Measurements from ENCODE around the gene SLC29A3. TPM values are rescaled to one million over a fixed set of nuclear protein-coding genes. Genes with fewer than 3 reads are reported as not detected.
"Not testable (repeated sequence)": the region's sequence is repeated elsewhere in the genome, so short reads cannot be mapped to it uniquely, and the experiment has no call there.

Gene SLC29A3
- total RNA-seq, 1 experiment from 2014 or later = 4.4 TPM

GRCh38 chr10:71295641-71296040, 23.4 kb upstream of the SLC29A3 start:
- no peak overlapping the region for H3K27ac ChIP-seq (ENCODE audit: low read length)
- ChIA-PET POLR2A (ENCODE audit: unreplicated experiment) (no interaction called here), CTCF (no interaction called here)
- no peaks in the 10 kb centered on the region for H3K36me3 ChIP-seq (ENCODE audit: low read depth, low read length)
- no TSS peak for BruUV-seq (replicated peaks)
- DNase-seq (no peak), ATAC-seq (no peak)
- TF ChIP-seq EZH2phosphoT487 (IDR thresholded peaks at IDR 0.05; ENCODE audit: borderline replicate concordance, low read length) (no peak), EZH2 (IDR thresholded peaks at IDR 0.05; ENCODE audit: low read length, unreplicated experiment) (no peak), CTCF (conservative IDR thresholded peaks at IDR 0.05; ENCODE audit: low read depth, low read length) (no peak)
- intact Hi-C loops (cut with micrococcal nuclease) = no loop called here
- H4K20me1 ChIP-seq (ENCODE audit: low read length) = no peaks in the 10 kb centered on the region
- H3K9me3 ChIP-seq (ENCODE audit: low read length) = no peaks in the 10 kb centered on the region
- H3K9ac ChIP-seq (ENCODE audit: low read length) = no peak overlapping the region
- H3K4me3 ChIP-seq (ENCODE audit: low read length) = no peak overlapping the region
- H3K4me2 ChIP-seq (ENCODE audit: low read length) = no peak overlapping the region
- no peak overlapping the region for H2AFZ ChIP-seq (ENCODE audit: low read length)
- no peaks in the 10 kb centered on the region for H3K9me2 ChIP-seq (replicated peaks; ENCODE audit: low read length)
- no peaks in the 10 kb centered on the region for H3F3A ChIP-seq (ENCODE audit: low read length, unreplicated experiment)
- H3K79me2 ChIP-seq (ENCODE audit: low read length) = no peaks in the 10 kb centered on the region
- H3K4me1 ChIP-seq (ENCODE audit: insufficient read depth, low read length) = no peaks in the 10 kb centered on the region
- H3K27me3 ChIP-seq (ENCODE audit: low read length) = no peaks in the 10 kb centered on the region

- no peak overlapping the region for H3K9ac ChIP-seq (ENCODE audit: low read length)
- no peak overlapping the region for H3K4me3 ChIP-seq (ENCODE audit: low read length)
- TF ChIP-seq EZH2phosphoT487 (IDR thresholded peaks at IDR 0.05; ENCODE audit: borderline replicate concordance, low read length) = no peak
- TF ChIP-seq EZH2 (IDR thresholded peaks at IDR 0.05; ENCODE audit: low read length, unreplicated experiment) = no peak
- no peak for TF ChIP-seq CTCF (conservative IDR thresholded peaks at IDR 0.05; ENCODE audit: low read depth, low read length)
- DNase-seq (no peak), ATAC-seq (no peak)
- POLR2A ChIA-PET (ENCODE audit: unreplicated experiment) = no interaction called here
- no peaks in the 10 kb centered on the region for H3K36me3 ChIP-seq (ENCODE audit: low read depth, low read length)
- H4K20me1 ChIP-seq (ENCODE audit: low read length) = no peaks in the 10 kb centered on the region
- no peaks in the 10 kb centered on the region for H3F3A ChIP-seq (ENCODE audit: low read length, unreplicated experiment)
- H3K79me2 ChIP-seq (ENCODE audit: low read length) = no peaks in the 10 kb centered on the region
- H3K27me3 ChIP-seq (ENCODE audit: low read length) = no peaks in the 10 kb centered on the region
- CTCF ChIA-PET = no interaction called here
- no peaks in the 10 kb centered on the region for H3K9me2 ChIP-seq (replicated peaks; ENCODE audit: low read length)
- BruUV-seq (replicated peaks) = no TSS peak
- H2AFZ ChIP-seq (ENCODE audit: low read length) = no peak overlapping the region
- H3K4me1 ChIP-seq (ENCODE audit: insufficient read depth, low read length) = no peaks in the 10 kb centered on the region
- no peak overlapping the region for H3K4me2 ChIP-seq (ENCODE audit: low read length)
- no peaks in the 10 kb centered on the region for H3K9me3 ChIP-seq (ENCODE audit: low read length)
- intact Hi-C loops (cut with micrococcal nuclease) = no loop called here
- H3K27ac ChIP-seq (ENCODE audit: low read length) = no peak overlapping the region
Observed at GRCh38 chr10:71296086-71296485, 23.0 kb upstream of the SLC29A3 start.

- H3K4me1 ChIP-seq (ENCODE audit: insufficient read depth, low read length); H3K79me2 ChIP-seq (ENCODE audit: low read length); H3K27me3 ChIP-seq (ENCODE audit: low read length); H3K27ac ChIP-seq (ENCODE audit: low read length); BruUV-seq (replicated peaks); H3K4me3 ChIP-seq (ENCODE audit: low read length); CTCF ChIA-PET; H3F3A ChIP-seq (ENCODE audit: low read length, unreplicated experiment); H3K9me2 ChIP-seq (replicated peaks; ENCODE audit: low read length); H3K36me3 ChIP-seq (ENCODE audit: low read depth, low read length); H3K9ac ChIP-seq (ENCODE audit: low read length); DNase-seq; intact Hi-C loops (cut with micrococcal nuclease); H3K9me3 ChIP-seq (ENCODE audit: low read length); H4K20me1 ChIP-seq (ENCODE audit: low read length); ATAC-seq; H2AFZ ChIP-seq (ENCODE audit: low read length); H3K4me2 ChIP-seq (ENCODE audit: low read length); POLR2A ChIA-PET (ENCODE audit: unreplicated experiment): not testable (repeated sequence)
Observed at GRCh38 chr10:71296811-71297210, 22.2 kb upstream of the SLC29A3 start.
